ENCODE measurements around the gene TBC1D13. TPM values are rescaled to one million over a fixed set of nuclear protein-coding genes. Genes with fewer than 3 reads are reported as not detected.
"Not testable (repeated sequence)": the region's sequence is repeated elsewhere in the genome, so short reads cannot be mapped to it uniquely, and the experiment has no call there.

The TBC1D13 gene
- total and polyA plus RNA-seq, 2 experiments from 2014 or later = 8.3 to 19.4 TPM

GRCh38 chr9:128774804-128775203 lies 12.2 kb upstream of the TBC1D13 start (continued):
- TF ChIP-seq REST (IDR thresholded peaks at IDR 0.05; ENCODE audit: unreplicated experiment) (no peak), JUNB (IDR thresholded peaks at IDR 0.05; ENCODE audit: unreplicated experiment) (no peak), CTCF (conservative IDR thresholded peaks at IDR 0.05; ENCODE audit: low read depth in 2 of 2) (no peak), EZH2phosphoT487 (IDR thresholded peaks at IDR 0.05; ENCODE audit: unreplicated experiment) (no peak), STAT1 (IDR thresholded peaks at IDR 0.05; ENCODE audit: unreplicated experiment) (no peak), CREB1 (CRISPR knock-in tag; IDR thresholded peaks at IDR 0.05; ENCODE audit: low read depth) (no peak), POLR2AphosphoS5 (IDR thresholded peaks at IDR 0.05; ENCODE audit: low read depth) (no peak), EZH2 (IDR thresholded peaks at IDR 0.05; ENCODE audit: low read depth, unreplicated experiment) (no peak)

- not testable (repeated sequence) for H3K4me3 Mint-ChIP-seq; H3K27me3 ChIP-seq (ENCODE audit: insufficient read depth); H4K20me1 ChIP-seq (replicated peaks; ENCODE audit: insufficient read depth); H3K27ac ChIP-seq (ENCODE audit: low read depth); H3K27me3 Mint-ChIP-seq (ENCODE audit: insufficient read depth, low read depth, poor library complexity); DNase-seq (ENCODE audit: low spot score); H2AFZ ChIP-seq; H3K9me2 ChIP-seq (ENCODE audit: insufficient read depth); H3K36me3 Mint-ChIP-seq (ENCODE audit: low read depth); H3K4me1 ChIP-seq (ENCODE audit: insufficient read depth); H3K4me2 ChIP-seq; H3F3A ChIP-seq (replicated peaks; ENCODE audit: low read depth); H3K27ac Mint-ChIP-seq; ATAC-seq; H3K79me2 ChIP-seq (replicated peaks; ENCODE audit: insufficient read depth); H3K4me3 ChIP-seq; H3K36me3 ChIP-seq (ENCODE audit: insufficient read depth); H3K4me1 Mint-ChIP-seq
- H3K9me3 Mint-ChIP-seq = peaks cover 37% of the 10 kb centered on the region
Measured at GRCh38 chr9:128780093-128780492, 7.0 kb upstream of the TBC1D13 start.
